ENCODE results near the gene POGLUT3. TPM values are rescaled to one million over a fixed set of nuclear protein-coding genes. Genes with fewer than 3 reads are reported as not detected.

The POGLUT3 gene
- 10 to 100 TPM; 34.8 to 45.5 (median 42.1) TPM for polyA plus RNA-seq (ENCODE audit: insufficient read length in 3 of 3)
- long read RNA-seq, donor 1, full-length matches to known transcripts = 8 of 17 reads
- long read RNA-seq, donor 1, partial matches to known transcripts = 9 of 17 reads
- long read RNA-seq, donor 1, other reads (novel, unspliced or antisense) = 0 of 17 reads
- long read RNA-seq, donor 2, full-length matches to known transcripts = 9 of 26 reads
- long read RNA-seq, donor 2, partial matches to known transcripts = 17 of 26 reads
- long read RNA-seq, donor 2, other reads (novel, unspliced or antisense) = 0 of 26 reads
- long read RNA-seq, donor 3, full-length matches to known transcripts = 11 of 25 reads
- long read RNA-seq, donor 3, partial matches to known transcripts = 14 of 25 reads
- long read RNA-seq, donor 3, other reads (novel, unspliced or antisense) = 0 of 25 reads
- long read RNA-seq, donor 4, full-length matches to known transcripts = 6 of 12 reads
- long read RNA-seq, donor 4, partial matches to known transcripts = 6 of 12 reads
- long read RNA-seq, donor 4, other reads (novel, unspliced or antisense) = 0 of 12 reads
- long read RNA-seq, donor 5 = 0 reads
- long read RNA-seq, donor 6, full-length matches to known transcripts = 5 of 12 reads
- long read RNA-seq, donor 6, partial matches to known transcripts = 7 of 12 reads
- long read RNA-seq, donor 6, other reads (novel, unspliced or antisense) = 0 of 12 reads
- long read RNA-seq, donor 7, full-length matches to known transcripts = 7 of 20 reads
- long read RNA-seq, donor 7, partial matches to known transcripts = 13 of 20 reads
- long read RNA-seq, donor 7, other reads (novel, unspliced or antisense) = 0 of 20 reads
- long read RNA-seq, donor 8, full-length matches to known transcripts = 16 of 23 reads
- long read RNA-seq, donor 8, partial matches to known transcripts = 7 of 23 reads
- long read RNA-seq, donor 8, other reads (novel, unspliced or antisense) = 0 of 23 reads
- long read RNA-seq, donor 9, full-length matches to known transcripts = 2 of 9 reads
- long read RNA-seq, donor 9, partial matches to known transcripts = 7 of 9 reads
- long read RNA-seq, donor 9, other reads (novel, unspliced or antisense) = 0 of 9 reads
- long read RNA-seq, donor 10, full-length matches to known transcripts = 15 of 22 reads
- long read RNA-seq, donor 10, partial matches to known transcripts = 7 of 22 reads
- long read RNA-seq, donor 10, other reads (novel, unspliced or antisense) = 0 of 22 reads
- long read RNA-seq, donor 11, full-length matches to known transcripts = 5 of 12 reads
- long read RNA-seq, donor 11, partial matches to known transcripts = 7 of 12 reads
- long read RNA-seq, donor 11, other reads (novel, unspliced or antisense) = 0 of 12 reads
- long read RNA-seq, donor 12, full-length matches to known transcripts = 1 of 1 reads
- long read RNA-seq, donor 12, partial matches to known transcripts = 0 of 1 reads
- long read RNA-seq, donor 12, other reads (novel, unspliced or antisense) = 0 of 1 reads
- long read RNA-seq, donor 13 = 0 reads
- long read RNA-seq, donor 14, full-length matches to known transcripts = 8 of 15 reads
- long read RNA-seq, donor 14, partial matches to known transcripts = 7 of 15 reads
- long read RNA-seq, donor 14, other reads (novel, unspliced or antisense) = 0 of 15 reads
- long read RNA-seq, donor 15, full-length matches to known transcripts = 2 of 9 reads
- long read RNA-seq, donor 15, partial matches to known transcripts = 7 of 9 reads
- long read RNA-seq, donor 15, other reads (novel, unspliced or antisense) = 0 of 9 reads
- long read RNA-seq, donor 16, full-length matches to known transcripts = 25 of 54 reads
- long read RNA-seq, donor 16, partial matches to known transcripts = 29 of 54 reads
- long read RNA-seq, donor 16, other reads (novel, unspliced or antisense) = 0 of 54 reads

GRCh38 chr11:108498046-108498815 lies at the start of gene POGLUT3:
TSS of gene POGLUT3 (minus strand) at chr11:108498384. CDS start at chr11:108498366, 18 bp downstream.
- peak in 8 of 11 donors; percentile 24 to 59 (median 51) for DNase-seq (ENCODE audit: extremely low read depth in 1 of 11, low read depth in 9 of 11, low spot score in 4 of 11)

- no peak for DNase-seq (ENCODE audit: extremely low read depth in 1 of 11, low read depth in 9 of 11, low spot score in 4 of 11)
These were observed 47.8 kb upstream of the POGLUT3 start for GRCh38 chr11:108545909-108546501.

GRCh38 chr11:108543316-108543964 lies 45.3 kb upstream of the POGLUT3 start:
- no peak for DNase-seq (ENCODE audit: extremely low read depth in 1 of 11, low read depth in 9 of 11, low spot score in 4 of 11)

GRCh38 chr11:108541531-108541930 lies 43.3 kb upstream of the POGLUT3 start:
- peak in 1 of 11 donors; percentile 15 for DNase-seq (ENCODE audit: extremely low read depth in 1 of 11, low read depth in 9 of 11, low spot score in 4 of 11)

GRCh38 chr11:108538502-108538901 lies 40.3 kb upstream of the POGLUT3 start:
- no peak for DNase-seq (ENCODE audit: extremely low read depth in 1 of 11, low read depth in 9 of 11, low spot score in 4 of 11)

- peak in 1 of 11 donors; percentile 19 for DNase-seq (ENCODE audit: extremely low read depth in 1 of 11, low read depth in 9 of 11, low spot score in 4 of 11)
These were observed 39.8 kb upstream of the POGLUT3 start for GRCh38 chr11:108538022-108538424.

- DNase-seq (ENCODE audit: extremely low read depth in 1 of 11, low read depth in 9 of 11, low spot score in 4 of 11) = no peak
These were observed 38.6 kb upstream of the POGLUT3 start for GRCh38 chr11:108536783-108537182.

- no peak for DNase-seq (ENCODE audit: extremely low read depth in 1 of 11, low read depth in 9 of 11, low spot score in 4 of 11)
These were observed 37.3 kb upstream of the POGLUT3 start for GRCh38 chr11:108535384-108535955.

- no peak for DNase-seq (ENCODE audit: extremely low read depth in 1 of 11, low read depth in 9 of 11, low spot score in 4 of 11)
These were observed 36.2 kb upstream of the POGLUT3 start for GRCh38 chr11:108534274-108534882.

GRCh38 chr11:108530426-108530825 lies 32.2 kb upstream of the POGLUT3 start:
- DNase-seq (ENCODE audit: extremely low read depth in 1 of 11, low read depth in 9 of 11, low spot score in 4 of 11) = no peak

- DNase-seq (ENCODE audit: extremely low read depth in 1 of 11, low read depth in 9 of 11, low spot score in 4 of 11) = no peak
These were observed 29.2 kb upstream of the POGLUT3 start for GRCh38 chr11:108527382-108527781.

- DNase-seq (ENCODE audit: extremely low read depth in 1 of 11, low read depth in 9 of 11, low spot score in 4 of 11) = no peak
These were observed 27.0 kb upstream of the POGLUT3 start for GRCh38 chr11:108525161-108525560.

GRCh38 chr11:108524422-108524821 lies 26.2 kb upstream of the POGLUT3 start:
- DNase-seq (ENCODE audit: extremely low read depth in 1 of 11, low read depth in 9 of 11, low spot score in 4 of 11) = no peak

GRCh38 chr11:108522318-108522717 lies 24.1 kb upstream of the POGLUT3 start:
- no peak for DNase-seq (ENCODE audit: extremely low read depth in 1 of 11, low read depth in 9 of 11, low spot score in 4 of 11)

- no peak for DNase-seq (ENCODE audit: extremely low read depth in 1 of 11, low read depth in 9 of 11, low spot score in 4 of 11)
These were observed 20.4 kb upstream of the POGLUT3 start for GRCh38 chr11:108518581-108518980.

GRCh38 chr11:108516125-108516524 lies 17.9 kb upstream of the POGLUT3 start:
- DNase-seq (ENCODE audit: extremely low read depth in 1 of 11, low read depth in 9 of 11, low spot score in 4 of 11) = no peak
